DMS53 treated with DMSO at 0.1 percent for 48 hours (cell line): Measurements from ENCODE around the gene AGK.

ENCODE experiments used
- DNase-seq: peaks from one replicate; lab custom pipeline; 2025; ENCODE audit not compliant: unreplicated experiment; lab: John Stamatoyannopoulos, UW

Gene AGK

GRCh38 chr7:141585592-141586510, 34.6 kb downstream of the AGK start:
- no peak for DNase-seq

- DNase-seq, result no peak
These were observed 35.7 kb downstream of the AGK start for GRCh38 chr7:141586878-141587277.

- no peak for DNase-seq
These were observed 36.1 kb downstream of the AGK start for GRCh38 chr7:141587304-141587703.

- no peak for DNase-seq
These were observed 37.7 kb downstream of the AGK start for GRCh38 chr7:141588912-141589311.

GRCh38 chr7:141590071-141590470, 38.9 kb downstream of the AGK start:
- DNase-seq, result no peak

- no peak for DNase-seq
These were observed 39.5 kb downstream of the AGK start for GRCh38 chr7:141590666-141591065.

GRCh38 chr7:141593134-141593533, 41.9 kb downstream of the AGK start:
- no peak for DNase-seq

GRCh38 chr7:141597966-141598365, 46.8 kb downstream of the AGK start:
- DNase-seq, result no peak

- no peak for DNase-seq
These were observed 47.2 kb downstream of the AGK start for GRCh38 chr7:141598408-141598807.

- no peak for DNase-seq
These were observed 49.2 kb downstream of the AGK start for GRCh38 chr7:141600168-141601006.

GRCh38 chr7:141609576-141609975, 58.4 kb downstream of the AGK start:
- DNase-seq, result no peak

- no peak for DNase-seq
These were observed 59.5 kb downstream of the AGK start for GRCh38 chr7:141610671-141611070.

GRCh38 chr7:141612861-141613260, 61.7 kb downstream of the AGK start:
- no peak for DNase-seq

- DNase-seq, result no peak
These were observed 66.1 kb downstream of the AGK start for GRCh38 chr7:141617280-141617679.

GRCh38 chr7:141619745-141620144, 68.5 kb downstream of the AGK start:
- no peak for DNase-seq

GRCh38 chr7:141624763-141625162, 73.6 kb downstream of the AGK start:
- no peak for DNase-seq

GRCh38 chr7:141630621-141631020, 79.4 kb downstream of the AGK start:
- DNase-seq, result no peak

- DNase-seq, result no peak
These were observed 80.3 kb downstream of the AGK start for GRCh38 chr7:141631525-141631924.

- no peak for DNase-seq
These were observed 82.9 kb downstream of the AGK start for GRCh38 chr7:141634065-141634464.

- no peak for DNase-seq
These were observed 84.8 kb downstream of the AGK start for GRCh38 chr7:141636053-141636452.

GRCh38 chr7:141640239-141640840, 89.1 kb downstream of the AGK start:
- no peak for DNase-seq

GRCh38 chr7:141641876-141642275, 90.7 kb downstream of the AGK start:
- no peak for DNase-seq
